GM10266 (cell line): ENCODE data around the gene CD81.

Source experiments
- DNase-seq: peaks from one replicate; pipeline ENCODE4 v3.0.0; 2012; ENCODE audit errors: extremely low spot score
- TF ChIP-seq, protein P1 (sequence below): IDR thresholded peaks from 2 replicates; pipeline ENCODE4 v1.5.1; 2012; ENCODE audit warnings: mild to moderate bottlenecking, low read depth; ENCODE audit not compliant: control insufficient read depth, insufficient read depth; ENCODE audit errors: missing control alignments

The CD81 gene

DNA sequence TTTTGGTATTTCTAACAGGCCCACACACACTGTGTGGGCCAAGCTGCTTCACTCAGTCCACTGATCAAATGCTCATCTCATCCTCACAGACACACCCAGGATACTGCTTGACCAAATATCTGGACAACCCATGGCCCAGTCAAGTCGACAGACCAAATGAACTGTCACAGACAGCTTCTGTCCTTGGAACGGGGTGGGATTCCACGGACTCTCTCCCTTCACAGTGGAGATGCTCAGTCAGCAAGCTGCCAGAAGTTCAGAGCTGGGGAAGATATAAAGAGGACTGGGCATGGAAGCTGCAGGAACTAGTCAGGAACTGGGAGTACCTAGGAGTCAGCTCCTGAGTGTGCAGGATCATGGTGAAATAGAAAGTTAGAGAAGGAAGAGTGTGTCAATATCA lies 34.6 kb upstream of the CD81 start:
- TF ChIP-seq, protein P1, sequence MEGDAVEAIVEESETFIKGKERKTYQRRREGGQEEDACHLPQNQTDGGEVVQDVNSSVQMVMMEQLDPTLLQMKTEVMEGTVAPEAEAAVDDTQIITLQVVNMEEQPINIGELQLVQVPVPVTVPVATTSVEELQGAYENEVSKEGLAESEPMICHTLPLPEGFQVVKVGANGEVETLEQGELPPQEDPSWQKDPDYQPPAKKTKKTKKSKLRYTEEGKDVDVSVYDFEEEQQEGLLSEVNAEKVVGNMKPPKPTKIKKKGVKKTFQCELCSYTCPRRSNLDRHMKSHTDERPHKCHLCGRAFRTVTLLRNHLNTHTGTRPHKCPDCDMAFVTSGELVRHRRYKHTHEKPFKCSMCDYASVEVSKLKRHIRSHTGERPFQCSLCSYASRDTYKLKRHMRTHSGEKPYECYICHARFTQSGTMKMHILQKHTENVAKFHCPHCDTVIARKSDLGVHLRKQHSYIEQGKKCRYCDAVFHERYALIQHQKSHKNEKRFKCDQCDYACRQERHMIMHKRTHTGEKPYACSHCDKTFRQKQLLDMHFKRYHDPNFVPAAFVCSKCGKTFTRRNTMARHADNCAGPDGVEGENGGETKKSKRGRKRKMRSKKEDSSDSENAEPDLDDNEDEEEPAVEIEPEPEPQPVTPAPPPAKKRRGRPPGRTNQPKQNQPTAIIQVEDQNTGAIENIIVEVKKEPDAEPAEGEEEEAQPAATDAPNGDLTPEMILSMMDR: no peak
- no peak for DNase-seq

DNA sequence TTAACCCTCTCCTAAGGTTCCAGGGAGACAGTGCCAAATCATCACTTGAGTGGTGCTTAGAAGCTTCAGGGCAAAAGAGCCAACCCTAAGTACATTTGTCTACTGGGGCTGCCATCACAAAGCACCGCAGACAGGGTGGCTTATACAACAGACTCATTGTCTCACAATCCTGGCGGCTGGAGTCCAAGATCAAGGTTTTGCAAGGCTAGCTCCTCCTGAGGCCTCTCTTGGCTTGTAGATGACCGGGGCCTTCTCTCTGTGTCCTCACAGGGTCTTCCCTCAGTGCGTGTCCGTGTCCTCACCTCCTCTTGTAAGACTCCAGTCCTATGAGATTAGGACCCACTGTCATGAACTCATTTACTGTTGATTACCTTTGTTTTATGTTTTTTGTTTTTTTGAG lies 34.1 kb upstream of the CD81 start:
- DNase-seq: no peak
- TF ChIP-seq, protein P1: no peak

DNA sequence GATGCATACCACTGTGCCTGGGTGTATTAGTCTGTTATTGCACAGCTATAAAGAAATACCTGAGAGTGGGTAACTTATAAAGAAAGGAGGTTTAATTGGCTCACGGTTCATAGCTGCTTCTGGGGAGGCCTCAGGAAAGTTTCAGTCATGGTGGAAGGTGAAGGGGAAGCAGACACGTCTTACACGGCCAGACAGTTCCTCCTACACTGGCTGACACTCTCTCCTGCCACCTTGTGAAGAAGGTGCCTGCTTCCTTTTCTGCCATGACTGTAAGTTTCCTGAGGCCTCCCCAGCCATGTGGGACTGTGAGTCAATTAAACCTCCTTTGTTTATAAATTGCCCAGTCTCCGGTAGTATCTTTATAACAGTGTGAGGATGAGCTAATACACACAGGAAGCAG lies 33.6 kb upstream of the CD81 start:
- TF ChIP-seq, protein P1: no peak
- DNase-seq: no peak

DNA sequence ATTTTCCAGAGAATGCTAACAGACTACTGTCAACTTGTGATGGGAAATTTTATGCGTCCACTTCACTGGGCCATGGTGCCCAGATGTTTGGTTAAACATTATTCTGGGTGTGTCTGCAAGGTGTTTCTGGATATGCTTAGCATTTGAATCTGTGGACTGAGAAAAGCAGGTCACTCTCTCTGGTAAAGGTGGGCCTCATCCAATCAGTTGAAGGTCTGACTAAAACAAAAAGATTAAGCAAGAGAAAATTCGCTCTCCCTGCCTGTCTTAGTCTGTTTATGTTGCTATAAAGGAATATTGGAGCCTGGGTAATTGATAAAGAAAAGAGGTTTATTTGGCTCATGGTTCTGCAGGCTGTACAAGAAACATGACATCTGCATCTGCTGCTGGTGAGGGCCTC lies 32.1 kb upstream of the CD81 start:
- DNase-seq: no peak
- TF ChIP-seq, protein P1: no peak

DNA sequence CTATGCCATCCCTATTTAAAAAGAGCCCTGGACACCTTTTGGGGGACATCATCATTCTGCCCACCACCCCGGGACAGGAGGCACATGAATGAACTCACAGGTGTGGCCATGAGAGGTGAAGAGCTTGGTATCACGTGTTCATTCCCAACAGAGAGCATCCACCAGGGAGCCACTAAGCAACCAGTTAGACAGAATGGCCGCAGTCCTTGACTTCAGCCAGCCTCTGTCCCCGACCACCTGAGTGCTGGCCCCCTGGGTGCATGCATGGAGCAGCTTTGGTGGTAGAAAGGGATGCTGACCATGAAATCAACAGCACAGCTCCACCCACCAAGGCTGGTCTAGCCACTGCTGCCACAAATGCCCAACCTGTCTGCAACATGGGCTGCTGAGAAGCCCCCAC lies 31.1 kb upstream of the CD81 start:
- no peak for DNase-seq
- TF ChIP-seq, protein P1: no peak

DNA sequence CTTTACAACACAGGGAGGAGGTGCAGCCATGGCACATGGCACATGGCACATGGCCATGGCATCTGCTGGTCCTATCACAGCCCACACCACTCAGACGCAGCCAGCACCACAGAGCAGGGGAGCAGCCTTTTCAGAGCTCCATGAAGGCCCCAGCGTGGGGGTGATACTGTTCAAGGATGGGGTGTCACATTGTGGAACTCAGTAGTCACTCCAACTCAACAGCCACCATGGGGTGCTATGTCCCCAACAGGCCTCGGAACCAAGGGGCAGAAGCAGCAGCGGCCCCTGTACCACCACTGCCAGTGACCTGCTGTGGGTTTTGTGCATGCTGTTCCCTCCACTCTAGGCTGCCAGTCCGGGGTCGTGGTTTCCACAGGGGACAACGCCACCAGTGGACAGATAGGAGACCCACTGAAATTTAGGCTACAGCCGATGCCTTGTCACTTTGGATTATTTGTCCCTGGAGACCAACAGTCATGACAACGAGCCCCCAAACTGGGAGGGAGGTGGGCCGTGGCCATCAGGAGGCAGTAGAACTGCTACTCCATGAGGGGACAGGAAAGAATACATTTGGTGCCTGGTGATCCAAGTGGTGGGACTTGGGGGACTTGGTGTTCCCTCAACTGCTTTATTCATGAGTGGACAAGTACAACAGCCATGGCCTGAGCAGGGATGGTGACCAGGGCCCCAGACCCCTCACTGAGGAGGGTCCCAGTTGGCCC lies 30.4 kb upstream of the CD81 start:
- TF ChIP-seq, protein P1: no peak
- no peak for DNase-seq

DNA sequence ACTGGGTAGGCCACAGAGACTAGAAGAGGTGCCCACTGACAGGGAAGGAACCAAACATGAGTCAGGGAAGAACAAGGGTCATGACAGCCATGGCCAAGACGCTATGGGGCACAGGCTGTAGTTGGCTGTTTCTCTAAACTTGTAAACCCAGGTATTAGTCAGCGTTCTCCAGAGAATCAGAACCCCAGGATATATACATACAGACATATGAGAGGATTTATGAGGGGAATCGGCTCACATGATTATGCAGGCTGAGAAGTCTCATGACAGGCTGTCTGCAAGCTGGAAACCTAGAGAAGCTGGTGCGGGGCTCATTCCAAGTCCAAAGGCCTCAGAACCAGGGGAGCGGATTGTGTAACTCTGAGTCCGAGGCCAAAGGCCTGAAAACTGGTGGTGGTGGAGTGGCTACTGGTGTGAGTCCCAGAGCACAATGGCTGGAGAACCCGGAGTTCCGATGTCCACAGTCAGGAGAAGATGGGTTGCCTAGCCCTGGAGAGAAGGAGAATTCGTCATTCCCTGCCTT lies 29.7 kb upstream of the CD81 start:
- no peak for DNase-seq
- TF ChIP-seq, protein P1: no peak
